ENCODE results near the gene FIGN. TPM values are rescaled to one million over a fixed set of nuclear protein-coding genes. Genes with fewer than 3 reads are reported as not detected.

The FIGN gene
- total and polyA plus RNA-seq, 8 donors = 1.5 to 8.5 (median 4.6) TPM

GRCh38 chr2:163715668-163716067, 20.1 kb downstream of the FIGN start:
- intact Hi-C loops (cut with DNase I) = no loop called here
- WGBS, 2 donors = 89 to 92% methylated on average over 1 of the region's 1 CpG
- H3K9me3 ChIP-seq = no peaks in the 10 kb centered on the region
- no peak for TF ChIP-seq CTCF (IDR thresholded peaks at IDR 0.05)
- no peaks in the 10 kb centered on the region for H3K36me3 ChIP-seq
- DNase-seq = no peak
- peaks cover 10 to 21% (median 18%) of the 10 kb centered on the region in 3 donors for H3K4me1 ChIP-seq
- ATAC-seq = no peak
- no peaks in the 10 kb centered on the region for H3K27me3 ChIP-seq
- no peak for FAIRE-seq
- H3K27ac ChIP-seq = no peak overlapping the region
- no peak overlapping the region for H3K4me3 ChIP-seq

- TF ChIP-seq CTCF (IDR thresholded peaks at IDR 0.05) = no peak
- Histone ChIP-seq H3K4me3 (no peak overlapping the region), H3K9me3 (no peaks in the 10 kb centered on the region), H3K27me3 (no peaks in the 10 kb centered on the region), H3K36me3 (no peaks in the 10 kb centered on the region), H3K4me1 (peaks cover 10 to 21% (median 18%) of the 10 kb centered on the region in 3 donors), H3K27ac (no peak overlapping the region)
- intact Hi-C loops (cut with DNase I) = no loop called here
- FAIRE-seq (no peak), DNase-seq (no peak), ATAC-seq (no peak)
- WGBS, 2 donors = 94 to 95% methylated on average over 8 of the region's 8 CpGs
Measured at GRCh38 chr2:163715199-163715598, 20.6 kb downstream of the FIGN start.

- no peak overlapping the region for H3K4me3 ChIP-seq
- ATAC-seq = peak in 2 of 4 donors; percentile 37 to 48
- peak in 2 of 6 donors; percentile 24 to 37 for DNase-seq
- H3K27me3 ChIP-seq = no peaks in the 10 kb centered on the region
- TF ChIP-seq CTCF (IDR thresholded peaks at IDR 0.05) = no peak
- FAIRE-seq = no peak
- intact Hi-C loops (cut with DNase I) = no loop called here
- H3K4me1 ChIP-seq = peaks cover 10 to 21% (median 18%) of the 10 kb centered on the region in 3 donors
- H3K27ac ChIP-seq = no peak overlapping the region
- no peaks in the 10 kb centered on the region for H3K9me3 ChIP-seq
- WGBS, 2 donors = 55 to 56% methylated on average over 7 of the region's 7 CpGs
- no peaks in the 10 kb centered on the region for H3K36me3 ChIP-seq
Measured at GRCh38 chr2:163713534-163714311, 22.1 kb downstream of the FIGN start.

- no peak for FAIRE-seq
- no peak for ATAC-seq
- H3K9me3 ChIP-seq = no peaks in the 10 kb centered on the region
- no peaks in the 10 kb centered on the region for H3K27me3 ChIP-seq
- peaks cover 4 to 10% (median 4%) of the 10 kb centered on the region in 3 donors for H3K4me1 ChIP-seq
- H3K27ac ChIP-seq = no peak overlapping the region
- no peak for TF ChIP-seq CTCF (IDR thresholded peaks at IDR 0.05)
- intact Hi-C loops (cut with DNase I) = no loop called here
- no peak overlapping the region for H3K4me3 ChIP-seq
- H3K36me3 ChIP-seq = no peaks in the 10 kb centered on the region
- DNase-seq = no peak
- whole genome bisulfite sequencing, 2 donors = 67 to 71% methylated on average over 5 of the region's 5 CpGs
Measured at GRCh38 chr2:163711699-163712098, 24.1 kb downstream of the FIGN start.

GRCh38 chr2:163711258-163711657, 24.6 kb downstream of the FIGN start:
- Histone ChIP-seq H3K27me3 (no peaks in the 10 kb centered on the region), H3K9me3 (no peaks in the 10 kb centered on the region), H3K4me1 (peaks cover 0 to 6% (median 0%) of the 10 kb centered on the region in 3 donors), H3K36me3 (no peaks in the 10 kb centered on the region), H3K4me3 (no peak overlapping the region), H3K27ac (no peak overlapping the region)
- WGBS, 2 donors = 72 to 77% methylated on average over 4 of the region's 4 CpGs
- no peak for DNase-seq
- ATAC-seq = no peak
- intact Hi-C loops (cut with DNase I) = no loop called here
- no peak for TF ChIP-seq CTCF (IDR thresholded peaks at IDR 0.05)
- FAIRE-seq = no peak

Measured in pancreas (tissue), 10 donors.